ENCODE data around the gene PTGES.

GRCh38 chr9:129769669-129770068, 16.8 kb upstream of the PTGES start:
- no peak for TF ChIP-seq POLR2A (IDR thresholded peaks at IDR 0.05; ENCODE audit: low read depth, low read length)
- TF ChIP-seq TAF1 (IDR thresholded peaks at IDR 0.05; ENCODE audit: borderline replicate concordance, low read depth, low read length): no peak
- no peak for TF ChIP-seq POLR2AphosphoS5 (IDR thresholded peaks at IDR 0.05; ENCODE audit: low read depth, low read length)
